Measurements from ENCODE around the gene CA11. TPM values are rescaled to one million over a fixed set of nuclear protein-coding genes. Genes with fewer than 3 reads are reported as not detected.
"Not testable (repeated sequence)": the region's sequence is repeated elsewhere in the genome, so short reads cannot be mapped to it uniquely, and the experiment has no call there.

The CA11 gene
- total RNA-seq, 2 experiments from 2014 or later = 9.7 to 10.4 TPM

GRCh38 chr19:48635263-48635965 is 10.6 kb downstream of the CA11 start:
- Mint-ChIP-seq H3K4me3 (peak overlapping the region; percentile 92), H3K36me3 (peaks cover 7% of the 10 kb centered on the region), H3K27ac (peak overlapping the region; percentile 99), H3K4me1 (peaks cover 37% of the 10 kb centered on the region), H3K9me3 (peaks cover 4% of the 10 kb centered on the region), H3K27me3 (no peaks in the 10 kb centered on the region)
- POLR2A ChIA-PET = interaction anchor here (1.5 to 3.6 kb wide), 6 partner anchors 8 to 78 kb away, joined by 4 to 37 read pairs (median 11); partner anchors contain the start of genes CA11, RPL18 and SPHK2
- ATAC-seq (ENCODE audit: low read depth) (peak; percentile 2), DNase-seq (peak; percentile 87)

- peak overlapping the region; percentile 83 for H3K4me3 Mint-ChIP-seq
- H3K36me3 Mint-ChIP-seq = peaks cover 9% of the 10 kb centered on the region
- peaks cover 36% of the 10 kb centered on the region for H3K4me1 Mint-ChIP-seq
- ATAC-seq (ENCODE audit: low read depth) (peak; percentile 15), DNase-seq (peak; percentile 90)
- H3K27ac Mint-ChIP-seq = peak overlapping the region; percentile 85
- peaks cover 4% of the 10 kb centered on the region for H3K9me3 Mint-ChIP-seq
- POLR2A ChIA-PET = interaction anchor here (1.5 to 3.3 kb wide), 5 partner anchors 11 to 78 kb away, joined by 3 to 37 read pairs (median 10); partner anchors contain the start of genes CA11, RPL18 and SPHK2
- no peaks in the 10 kb centered on the region for H3K27me3 Mint-ChIP-seq
Observed at GRCh38 chr19:48634424-48635262, 11.3 kb downstream of the CA11 start.

- POLR2A ChIA-PET = interaction anchor here (1.5 to 3.3 kb wide), 5 partner anchors 11 to 79 kb away, joined by 3 to 37 read pairs (median 10); partner anchors contain the start of genes CA11, RPL18 and SPHK2
- Mint-ChIP-seq H3K27ac (peak overlapping the region; percentile 85), H3K4me3 (peak overlapping the region; percentile 83), H3K36me3 (peaks cover 9% of the 10 kb centered on the region), H3K27me3 (no peaks in the 10 kb centered on the region), H3K4me1 (peaks cover 32% of the 10 kb centered on the region), H3K9me3 (peaks cover 4% of the 10 kb centered on the region)
- DNase-seq (no peak), ATAC-seq (ENCODE audit: low read depth) (no peak)
Observed at GRCh38 chr19:48634036-48634342, 12.0 kb downstream of the CA11 start.

- Mint-ChIP-seq H3K4me3 (peak overlapping the region; percentile 83), H3K9me3 (peaks cover 1% of the 10 kb centered on the region), H3K4me1 (peaks cover 26% of the 10 kb centered on the region), H3K27me3 (no peaks in the 10 kb centered on the region), H3K36me3 (peaks cover 5% of the 10 kb centered on the region), H3K27ac (peak overlapping the region; percentile 34)
- ATAC-seq (ENCODE audit: low read depth) = no peak
- no peak for DNase-seq
- POLR2A ChIA-PET = interaction anchor here (1.5 to 3.3 kb wide), 5 partner anchors 10 to 80 kb away, joined by 3 to 37 read pairs (median 10); partner anchors contain the start of genes CA11, RPL18 and SPHK2
Observed at GRCh38 chr19:48633148-48634035, 12.6 kb downstream of the CA11 start.

GRCh38 chr19:48632692-48633147 is 13.3 kb downstream of the CA11 start:
- POLR2A ChIA-PET = interaction anchor here (2.7 to 3.3 kb wide), 2 partner anchors 10 to 13 kb away, joined by 23 to 37 read pairs; partner anchors contain the start of genes RPL18 and SPHK2
- DNase-seq (no peak), ATAC-seq (ENCODE audit: low read depth) (no peak)
- Mint-ChIP-seq H3K27me3 (no peaks in the 10 kb centered on the region), H3K36me3 (peaks cover 4% of the 10 kb centered on the region), H3K27ac (peak overlapping the region; percentile 34), H3K4me1 (peaks cover 21% of the 10 kb centered on the region), H3K4me3 (no peak overlapping the region), H3K9me3 (no peaks in the 10 kb centered on the region)

- POLR2A ChIA-PET = interaction anchor here (2.7 to 3.3 kb wide), 2 partner anchors 9 to 12 kb away, joined by 23 to 37 read pairs; partner anchors contain the start of genes RPL18 and SPHK2
- not testable (repeated sequence) for H3K27me3 Mint-ChIP-seq; DNase-seq; ATAC-seq (ENCODE audit: low read depth); H3K9me3 Mint-ChIP-seq; H3K4me3 Mint-ChIP-seq; H3K36me3 Mint-ChIP-seq
- peak overlapping the region; percentile 34 for H3K27ac Mint-ChIP-seq
- peaks cover 21% of the 10 kb centered on the region for H3K4me1 Mint-ChIP-seq
Observed at GRCh38 chr19:48632286-48632685, 13.7 kb downstream of the CA11 start.

GRCh38 chr19:48631225-48631624 is 14.8 kb downstream of the CA11 start:
- DNase-seq (no peak), ATAC-seq (ENCODE audit: low read depth) (no peak)
- H3K27me3 Mint-ChIP-seq = no peaks in the 10 kb centered on the region
- POLR2A ChIA-PET = interaction anchor here (0.7 to 0.9 kb wide), 2 partner anchors 10 to 12 kb away, joined by 3 read pairs; partner anchors contain the start of genes RPL18 and SPHK2
- H3K27ac Mint-ChIP-seq = no peak overlapping the region
- no peak overlapping the region for H3K4me3 Mint-ChIP-seq
- no peaks in the 10 kb centered on the region for H3K9me3 Mint-ChIP-seq
- peaks cover 4% of the 10 kb centered on the region for H3K36me3 Mint-ChIP-seq
- peaks cover 25% of the 10 kb centered on the region for H3K4me1 Mint-ChIP-seq

- POLR2A ChIA-PET = interaction anchor here (0.6 to 0.7 kb wide), 2 partner anchors 11 to 15 kb away, joined by 3 read pairs; partner anchors contain the start of genes CA11, RPL18 and SPHK2
- no peak overlapping the region for H3K27ac Mint-ChIP-seq
Observed at GRCh38 chr19:48630296-48631063, 15.5 kb downstream of the CA11 start.

GRCh38 chr19:48629599-48630295 is 16.2 kb downstream of the CA11 start:
- ATAC-seq (ENCODE audit: low read depth) (no peak), DNase-seq (no peak)
- Mint-ChIP-seq H3K27me3 (no peaks in the 10 kb centered on the region), H3K4me3 (no peak overlapping the region), H3K36me3 (peaks cover 2% of the 10 kb centered on the region), H3K27ac (no peak overlapping the region), H3K9me3 (no peaks in the 10 kb centered on the region), H3K4me1 (peaks cover 25% of the 10 kb centered on the region)
- POLR2A ChIA-PET = interaction anchor here (0.9 kb wide), 1 partner anchor 11 kb away, joined by 4 read pairs; the partner anchor contains the start of genes RPL18 and SPHK2

More at GRCh38 chr19:48630296-48631063, 15.5 kb downstream of the CA11 start:
- peaks cover 26% of the 10 kb centered on the region for H3K4me1 Mint-ChIP-seq
- DNase-seq (no peak), ATAC-seq (ENCODE audit: low read depth) (no peak)
- H3K27me3 Mint-ChIP-seq = no peaks in the 10 kb centered on the region
- no peak overlapping the region for H3K4me3 Mint-ChIP-seq
- H3K9me3 Mint-ChIP-seq = no peaks in the 10 kb centered on the region
- H3K36me3 Mint-ChIP-seq = peaks cover 2% of the 10 kb centered on the region

GRCh38 chr19:48629297-48629598 is 16.7 kb downstream of the CA11 start:
- Mint-ChIP-seq H3K4me3 (no peak overlapping the region), H3K9me3 (no peaks in the 10 kb centered on the region), H3K27me3 (no peaks in the 10 kb centered on the region), H3K27ac (no peak overlapping the region), H3K4me1 (peaks cover 26% of the 10 kb centered on the region), H3K36me3 (peaks cover 2% of the 10 kb centered on the region)
- ATAC-seq (ENCODE audit: low read depth) = no peak
- POLR2A ChIA-PET = interaction anchor here (0.9 to 1.0 kb wide), 2 partner anchors 10 to 12 kb away, joined by 3 to 4 read pairs; partner anchors contain the start of genes RPL18 and SPHK2
- no peak for DNase-seq

GRCh38 chr19:48628486-48629296 is 17.3 kb downstream of the CA11 start:
- H3K9me3 Mint-ChIP-seq = no peaks in the 10 kb centered on the region
- no peaks in the 10 kb centered on the region for H3K27me3 Mint-ChIP-seq
- H3K27ac Mint-ChIP-seq = peak overlapping the region; percentile 73
- DNase-seq (no peak), ATAC-seq (ENCODE audit: low read depth) (no peak)
- no peak overlapping the region for H3K4me3 Mint-ChIP-seq
- POLR2A ChIA-PET = interaction anchor here (1.0 to 1.7 kb wide), 3 partner anchors 10 to 13 kb away, joined by 3 to 9 read pairs (median 3); partner anchors contain the start of genes RPL18 and SPHK2
- H3K4me1 Mint-ChIP-seq = peaks cover 26% of the 10 kb centered on the region
- H3K36me3 Mint-ChIP-seq = peaks cover 4% of the 10 kb centered on the region
